OCI-LY3 (cell line): ENCODE data around the gene TNP1.

Source experiments
- EZH2phosphoT487 ChIP-seq: fragments of 200-600 bp; shearing (Covaris generic); IDR thresholded peaks from 2 replicates; pipeline ENCODE4 v1.6.1; 2018; ENCODE audit warnings: antibody characterized with exemption, mixed run types, low read depth
- TF ChIP-seq, protein P1 (sequence below): fragments of 200-600, 300-600 bp; sonication (generic); IDR thresholded peaks from 2 replicates; pipeline ENCODE4 v1.5.1; 2014; ENCODE audit warnings: antibody characterized with exemption, low read length, low read depth

GRCh38 chr2:216881411-216881810 lies 21.5 kb upstream of the TNP1 start:
- TF ChIP-seq EZH2phosphoT487 = no peak
- TF ChIP-seq, protein P1, sequence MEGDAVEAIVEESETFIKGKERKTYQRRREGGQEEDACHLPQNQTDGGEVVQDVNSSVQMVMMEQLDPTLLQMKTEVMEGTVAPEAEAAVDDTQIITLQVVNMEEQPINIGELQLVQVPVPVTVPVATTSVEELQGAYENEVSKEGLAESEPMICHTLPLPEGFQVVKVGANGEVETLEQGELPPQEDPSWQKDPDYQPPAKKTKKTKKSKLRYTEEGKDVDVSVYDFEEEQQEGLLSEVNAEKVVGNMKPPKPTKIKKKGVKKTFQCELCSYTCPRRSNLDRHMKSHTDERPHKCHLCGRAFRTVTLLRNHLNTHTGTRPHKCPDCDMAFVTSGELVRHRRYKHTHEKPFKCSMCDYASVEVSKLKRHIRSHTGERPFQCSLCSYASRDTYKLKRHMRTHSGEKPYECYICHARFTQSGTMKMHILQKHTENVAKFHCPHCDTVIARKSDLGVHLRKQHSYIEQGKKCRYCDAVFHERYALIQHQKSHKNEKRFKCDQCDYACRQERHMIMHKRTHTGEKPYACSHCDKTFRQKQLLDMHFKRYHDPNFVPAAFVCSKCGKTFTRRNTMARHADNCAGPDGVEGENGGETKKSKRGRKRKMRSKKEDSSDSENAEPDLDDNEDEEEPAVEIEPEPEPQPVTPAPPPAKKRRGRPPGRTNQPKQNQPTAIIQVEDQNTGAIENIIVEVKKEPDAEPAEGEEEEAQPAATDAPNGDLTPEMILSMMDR = no peak
